Stimulated activated CD8-positive, alpha-beta memory T cell treated with anti-CD3 and anti-CD28 coated beads, Interleukin-7, amount 100 ng/mL, for 24 hours (primary cell): Measurements from ENCODE around the gene HNRNPF.

Source experiments
- DNase-seq: peaks from one replicate; pipeline ENCODE4 v3.0.0-alpha.2; 2020; ENCODE audit warnings: low read depth

The HNRNPF gene

GRCh38 chr10:43376828-43377423 lies 32.1 kb downstream of the HNRNPF start:
- no peak for DNase-seq

- DNase-seq, result no peak
Measured at GRCh38 chr10:43376046-43376635, 32.8 kb downstream of the HNRNPF start.

GRCh38 chr10:43375401-43376020 lies 33.5 kb downstream of the HNRNPF start:
- no peak for DNase-seq

GRCh38 chr10:43374194-43374593 lies 34.8 kb downstream of the HNRNPF start:
- DNase-seq, result no peak

DNA sequence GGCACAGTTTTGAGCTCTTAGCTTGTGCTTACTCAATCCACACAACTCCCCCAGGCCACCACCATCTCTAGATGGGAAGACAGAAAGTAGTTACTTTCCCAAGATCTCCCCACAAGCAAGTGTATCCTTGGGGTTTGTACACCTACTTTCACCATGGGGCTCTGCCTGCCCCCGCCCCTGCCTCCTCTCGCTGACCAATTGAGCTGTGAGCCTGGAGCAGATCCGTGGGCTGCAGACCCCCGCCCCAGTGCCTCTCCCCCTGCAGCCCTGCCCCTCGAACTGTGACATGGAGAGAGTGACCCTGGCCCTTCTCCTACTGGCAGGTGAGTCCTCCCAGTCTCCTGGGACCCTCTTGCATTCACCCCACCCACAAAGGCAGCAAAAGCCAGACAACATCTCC lies 35.5 kb downstream of the HNRNPF start:
- DNase-seq, result no peak

- DNase-seq, result no peak
Measured at GRCh38 chr10:43372765-43373361, 36.1 kb downstream of the HNRNPF start.

DNA sequence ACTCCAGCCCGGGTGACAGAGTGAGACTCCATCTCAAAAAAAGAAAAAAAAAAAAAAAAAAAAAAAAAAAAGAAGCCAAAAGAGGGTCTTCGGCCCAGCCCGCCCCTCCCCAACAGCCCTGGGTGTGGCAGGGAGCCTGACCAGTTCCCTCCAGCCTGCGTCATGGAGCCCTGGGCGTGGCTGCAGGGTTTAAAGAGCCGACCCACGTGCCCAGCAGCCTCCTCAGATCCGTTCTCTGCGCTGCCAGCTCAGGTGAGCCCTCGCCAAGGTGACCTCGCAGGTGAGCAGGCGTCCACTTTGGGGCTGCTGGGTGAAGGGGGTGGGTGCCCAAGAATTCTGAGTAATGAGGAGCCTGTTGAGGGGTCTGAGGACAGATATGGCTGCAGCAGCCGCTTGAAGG lies 37.6 kb downstream of the HNRNPF start, which contains the start of gene FXYD4:
Gene FXYD4, plus strand, starts transcription at position 219 of the 400 bp plus-strand sequence. CDS start 2,111 bp downstream, outside the sequence.
- DNase-seq, result no peak

DNA sequence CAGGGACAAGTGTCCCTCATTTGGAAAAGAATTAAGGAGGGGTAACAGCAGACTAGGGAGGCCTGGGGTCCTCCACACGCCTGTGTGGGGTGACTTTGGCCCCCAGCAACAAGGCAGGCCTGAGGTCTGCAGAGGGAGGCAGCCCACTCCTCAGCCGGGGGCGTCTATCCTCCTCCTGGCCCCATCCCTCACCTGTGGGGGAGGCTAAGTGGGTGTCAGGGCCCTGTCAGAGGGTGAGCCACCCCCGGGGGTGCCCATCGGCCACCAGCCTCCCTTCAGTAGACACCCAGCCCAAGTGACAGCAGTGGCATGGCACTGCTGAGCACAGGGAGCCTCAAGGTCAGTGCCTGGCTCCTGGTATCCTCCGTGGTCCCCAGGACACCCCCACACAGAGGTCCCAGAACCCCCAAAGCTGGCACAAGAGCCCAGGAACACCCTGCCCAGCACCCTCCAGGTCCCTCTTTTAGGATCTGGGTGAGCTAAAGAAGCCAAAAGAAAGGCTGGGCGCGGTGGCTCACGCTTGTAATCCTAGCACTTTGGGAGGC lies 38.2 kb downstream of the HNRNPF start:
- no peak for DNase-seq

GRCh38 chr10:43369921-43370320 lies 39.1 kb downstream of the HNRNPF start:
- no peak for DNase-seq

- DNase-seq, result no peak
Measured at GRCh38 chr10:43365001-43365400, 44.0 kb downstream of the HNRNPF start.

- DNase-seq, result peak; percentile 95
Measured at GRCh38 chr10:43362191-43362839, 46.7 kb downstream of the HNRNPF start.

GRCh38 chr10:43361547-43362190 lies 47.3 kb downstream of the HNRNPF start:
- no peak for DNase-seq

DNA sequence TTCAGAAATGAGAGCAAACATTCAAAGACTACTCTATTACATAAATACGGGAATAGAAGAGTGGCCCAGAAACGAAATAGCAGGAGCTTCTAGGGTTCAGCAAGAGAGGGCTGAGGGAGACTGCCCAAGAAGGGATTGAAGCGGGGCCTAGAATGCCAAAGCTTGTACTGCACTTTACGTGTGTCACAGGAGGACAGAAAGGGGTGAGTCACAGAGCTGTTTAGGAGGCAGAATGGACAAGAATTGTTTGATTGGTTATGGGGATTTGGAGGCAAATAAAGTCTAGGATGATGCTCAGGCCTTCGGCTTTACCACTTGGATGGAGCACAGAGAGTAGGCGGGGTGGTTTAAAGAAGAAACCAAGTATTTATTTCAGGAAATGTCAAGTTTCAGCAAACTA lies 48.9 kb downstream of the HNRNPF start:
- DNase-seq, result no peak

- no peak for DNase-seq
Measured at GRCh38 chr10:43355749-43356371, 53.1 kb downstream of the HNRNPF start.

GRCh38 chr10:43354879-43355380 lies 54.1 kb downstream of the HNRNPF start:
- DNase-seq, result no peak

DNA sequence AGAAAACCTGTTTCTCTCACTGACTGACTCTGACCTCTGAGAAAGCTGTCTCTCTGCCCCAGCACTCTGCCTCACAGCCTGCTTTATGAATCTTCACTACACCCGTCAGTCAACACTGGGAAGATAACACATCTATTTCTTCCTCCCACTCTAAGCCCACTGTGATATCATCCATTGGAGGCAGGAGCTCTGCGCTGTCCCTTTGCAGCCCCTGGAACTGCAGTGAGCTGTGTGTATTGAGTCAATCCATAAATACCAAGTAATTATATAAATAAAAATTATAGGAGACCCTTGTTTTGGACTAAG lies 54.7 kb downstream of the HNRNPF start:
- DNase-seq, result no peak

- no peak for DNase-seq
Measured at GRCh38 chr10:43353495-43354329, 55.3 kb downstream of the HNRNPF start.

- DNase-seq, result no peak
Measured at GRCh38 chr10:43352951-43353350, 56.0 kb downstream of the HNRNPF start.

DNA sequence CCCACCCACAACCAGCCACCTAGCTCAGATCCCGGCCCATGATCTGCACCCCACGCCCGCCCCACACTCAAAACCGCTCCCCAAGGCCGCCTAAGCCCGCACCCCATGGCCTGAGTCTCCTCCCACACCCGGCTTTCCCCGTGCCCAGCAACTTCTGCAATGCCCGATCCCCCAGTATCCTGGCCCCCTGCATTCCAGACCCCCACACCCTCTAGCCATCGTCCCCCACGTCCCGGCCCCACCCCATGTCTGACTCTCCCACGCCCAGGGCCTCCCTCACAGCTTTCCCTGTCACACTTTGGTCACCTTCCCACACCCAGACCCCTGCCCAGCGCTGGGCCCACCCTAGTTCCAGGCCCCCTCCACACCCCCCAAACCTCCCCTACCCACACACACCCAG lies 57.7 kb downstream of the HNRNPF start:
- no peak for DNase-seq

- DNase-seq, result no peak
Measured at GRCh38 chr10:43350686-43351085, 58.3 kb downstream of the HNRNPF start.
